ENCODE results near the gene IL27RA.

DNA sequence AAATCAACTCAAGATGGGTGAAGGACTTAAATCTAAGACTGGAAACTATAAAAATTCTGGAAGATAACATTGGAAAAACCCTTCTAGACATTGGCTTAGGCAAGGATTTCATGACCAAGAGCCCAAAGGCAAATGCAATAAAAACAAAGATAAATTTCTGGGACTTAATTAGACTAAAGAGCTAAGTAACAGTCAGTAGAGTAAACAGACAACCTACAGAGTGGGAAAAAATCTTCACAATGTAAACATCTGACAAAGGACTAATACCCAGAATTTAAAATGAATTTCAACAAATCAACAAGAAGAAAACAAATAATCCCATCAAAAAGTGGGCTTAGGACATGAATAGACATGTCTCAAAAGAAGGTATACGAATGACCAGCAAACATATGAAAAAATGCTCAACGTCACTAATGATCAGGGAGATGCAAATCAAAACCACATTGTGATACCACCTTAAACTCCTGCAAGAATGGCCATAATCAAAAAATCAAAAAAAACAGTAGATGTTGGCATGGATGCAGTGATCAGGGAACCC is 19.1 kb upstream of the IL27RA start:
- TF ChIP-seq EZH2phosphoT487 (IDR thresholded peaks at IDR 0.05; ENCODE audit: insufficient read depth, low read depth), result no peak
- no peak for TF ChIP-seq EZH2 (IDR thresholded peaks at IDR 0.05; ENCODE audit: insufficient read depth, poor library complexity, severe bottlenecking)
